Middle frontal gyrus (tissue), 1 donor: ENCODE results near the gene HSD17B14.

Experiments used
- DNase-seq: peaks from one replicate; pipeline ENCODE4 v3.0.0-alpha.2; 2015; ENCODE audit warnings: low spot score; ENCODE audit errors: extremely low spot score

HSD17B14 gene

GRCh38 chr19:48830965-48831364, 5.3 kb downstream of the HSD17B14 start:
- no peak for DNase-seq

DNA sequence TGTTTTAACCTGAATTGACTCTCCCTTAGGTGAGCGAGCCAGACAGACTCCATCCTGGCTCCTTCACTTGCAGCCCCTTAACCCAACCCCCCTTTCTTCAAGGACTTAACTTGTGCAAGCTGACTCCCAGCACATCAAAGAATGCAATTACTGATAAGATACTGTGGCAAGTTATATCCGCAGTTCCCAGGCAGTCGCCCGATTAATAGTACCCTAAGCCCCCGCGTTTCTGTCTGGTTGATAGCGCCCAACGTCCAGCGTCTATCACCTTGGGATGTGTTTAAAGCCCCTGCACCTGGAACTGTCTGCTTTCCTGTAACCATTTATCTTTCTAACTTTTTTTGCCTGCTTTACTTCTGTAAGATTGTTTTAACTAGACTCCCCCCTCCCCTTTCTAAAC, 6.2 kb downstream of the HSD17B14 start:
- DNase-seq = no peak

DNA sequence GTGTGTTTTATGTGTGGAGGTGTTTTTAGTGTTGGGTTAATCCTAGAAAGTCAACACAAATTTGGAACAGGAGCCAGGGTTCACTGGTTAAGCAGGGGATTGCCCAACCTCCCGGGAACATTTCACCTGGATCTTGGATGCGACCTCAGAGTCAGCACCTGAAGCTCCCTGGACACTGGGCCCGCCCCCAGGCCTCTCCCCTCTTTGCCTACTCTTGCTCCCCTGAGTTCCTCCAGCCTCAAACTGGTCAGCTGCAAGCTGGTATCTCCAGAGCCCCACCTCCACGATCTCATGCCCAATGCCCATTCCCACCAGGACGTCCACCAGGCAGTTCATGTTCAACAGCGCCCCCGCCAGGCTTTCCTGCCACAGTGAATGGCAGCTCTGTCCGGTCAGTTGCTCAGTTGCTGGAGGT, 9.7 kb downstream of the HSD17B14 start:
- DNase-seq = no peak

GRCh38 chr19:48822514-48822913, 13.8 kb downstream of the HSD17B14 start:
- no peak for DNase-seq

DNA sequence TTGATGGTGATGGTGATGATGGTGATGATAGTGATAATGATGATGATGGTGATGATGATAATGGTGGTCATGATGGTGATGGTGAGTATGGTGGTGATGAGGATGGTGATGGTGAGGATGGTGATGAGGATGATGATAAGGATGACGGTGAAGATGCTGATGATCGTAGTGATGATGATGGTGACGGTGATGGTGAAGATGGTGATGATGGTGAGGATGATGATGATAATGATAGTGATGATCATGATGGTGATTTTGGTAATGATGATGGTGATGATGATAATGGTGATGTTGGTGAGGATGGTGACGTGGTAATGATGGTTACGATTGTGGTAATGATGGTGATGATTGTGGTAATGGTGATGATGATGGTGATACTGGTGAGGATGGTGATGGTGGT, 14.7 kb downstream of the HSD17B14 start:
- no peak for DNase-seq

DNA sequence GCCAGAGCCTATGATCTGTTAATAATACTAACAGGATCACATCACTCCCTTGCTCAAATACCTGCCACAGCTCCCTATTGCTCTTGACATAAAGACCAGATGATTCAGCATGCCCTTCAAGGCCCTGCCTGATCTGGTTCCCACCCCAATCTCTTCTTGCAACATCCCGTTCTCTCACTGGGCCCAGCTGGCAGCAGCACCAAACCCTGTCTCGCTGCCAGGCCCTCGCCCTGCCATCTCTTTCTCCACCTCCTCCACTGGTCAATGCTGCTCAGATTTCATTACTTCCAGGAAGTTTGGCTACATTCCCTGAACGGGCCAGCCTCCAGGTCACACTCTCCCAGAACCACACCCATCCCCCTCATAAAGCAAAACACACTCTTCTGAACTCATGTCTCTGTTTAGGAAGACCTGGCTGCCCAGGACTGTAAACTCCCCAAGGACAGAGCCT, 16.9 kb downstream of the HSD17B14 start:
- DNase-seq = no peak

DNA sequence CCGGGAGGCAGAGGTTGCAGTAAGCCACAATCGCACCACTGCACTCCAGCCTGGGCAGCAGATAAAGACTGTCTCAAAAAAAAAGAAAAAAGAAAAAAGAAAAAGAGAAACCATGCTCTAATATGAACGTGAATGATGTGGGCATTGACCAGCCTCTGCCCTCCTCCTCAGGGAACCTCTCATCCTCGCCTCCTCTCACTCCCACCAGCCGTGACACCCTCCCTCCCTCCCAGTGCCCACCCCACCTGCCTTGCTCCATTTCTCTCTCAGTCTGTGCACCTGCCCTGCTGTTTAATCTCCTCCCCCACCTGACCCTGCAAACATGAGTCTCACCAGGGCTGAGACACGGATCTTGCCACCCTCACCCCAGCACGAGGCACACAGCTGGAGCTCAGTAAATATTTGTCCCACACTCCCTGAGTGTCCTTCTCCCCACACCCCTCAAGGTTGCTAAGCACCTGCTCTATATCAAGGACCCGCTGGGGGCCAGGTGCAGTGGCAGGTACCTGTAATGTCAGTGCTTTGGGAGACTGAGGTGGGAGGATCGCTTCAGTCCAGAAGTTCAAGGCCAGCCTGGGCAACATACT, 18.0 kb downstream of the HSD17B14 start:
- DNase-seq = no peak

DNA sequence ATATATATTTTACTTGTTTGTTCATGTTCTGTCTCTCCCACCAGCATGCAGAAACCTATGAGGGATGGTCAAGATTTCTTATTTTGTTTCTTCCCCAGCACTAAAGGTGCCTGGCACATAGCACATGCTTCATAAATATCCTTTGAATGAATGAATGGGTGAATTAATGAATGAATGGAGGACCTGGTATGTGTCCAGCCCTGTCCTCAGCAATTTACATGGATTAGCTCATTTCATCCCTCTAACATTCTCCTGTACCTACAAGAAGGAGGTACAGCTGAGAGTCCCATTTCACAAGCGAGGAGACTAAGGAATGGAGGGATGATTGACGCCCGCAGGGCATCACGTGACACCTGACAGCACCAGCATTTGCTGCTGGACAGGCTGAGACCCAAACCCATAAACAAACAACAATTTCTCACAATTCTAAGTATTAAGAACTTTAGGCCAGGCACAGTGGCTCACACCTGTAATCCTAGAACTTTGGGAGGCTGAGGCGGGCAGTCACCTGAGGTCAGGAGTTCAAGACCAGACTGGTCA, 18.6 kb downstream of the HSD17B14 start:
- no peak for DNase-seq

DNA sequence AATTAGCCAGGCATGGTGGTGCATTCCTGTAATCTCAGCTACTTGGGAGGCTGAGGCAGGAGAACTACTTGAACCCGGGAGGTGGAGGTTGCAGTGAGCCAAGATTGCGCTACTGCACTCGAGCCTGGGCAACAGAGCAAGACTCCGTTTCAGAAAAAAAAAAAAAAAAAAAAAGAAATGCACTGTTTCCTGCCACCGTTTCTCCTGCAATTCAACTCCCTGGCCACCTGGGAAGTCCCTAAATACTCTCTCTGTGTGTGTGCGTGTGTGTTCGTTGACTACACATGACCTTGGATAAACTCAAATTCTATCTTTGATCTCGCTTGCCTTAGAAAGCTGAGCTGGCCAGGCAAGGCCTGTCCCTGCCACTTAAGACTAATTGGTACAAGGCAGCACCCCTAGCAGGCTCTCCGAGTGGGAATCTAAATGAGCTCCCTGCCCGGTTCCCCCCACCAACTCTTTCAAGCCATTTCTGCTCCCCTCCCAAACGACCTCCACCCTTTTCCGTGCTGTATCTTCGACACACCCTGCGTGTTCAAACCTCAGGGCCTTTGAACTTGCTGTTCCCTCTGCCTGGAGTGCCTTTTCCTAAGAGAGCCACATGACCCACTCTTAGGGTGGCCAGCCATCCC, 20.3 kb downstream of the HSD17B14 start:
- DNase-seq = no peak

DNA sequence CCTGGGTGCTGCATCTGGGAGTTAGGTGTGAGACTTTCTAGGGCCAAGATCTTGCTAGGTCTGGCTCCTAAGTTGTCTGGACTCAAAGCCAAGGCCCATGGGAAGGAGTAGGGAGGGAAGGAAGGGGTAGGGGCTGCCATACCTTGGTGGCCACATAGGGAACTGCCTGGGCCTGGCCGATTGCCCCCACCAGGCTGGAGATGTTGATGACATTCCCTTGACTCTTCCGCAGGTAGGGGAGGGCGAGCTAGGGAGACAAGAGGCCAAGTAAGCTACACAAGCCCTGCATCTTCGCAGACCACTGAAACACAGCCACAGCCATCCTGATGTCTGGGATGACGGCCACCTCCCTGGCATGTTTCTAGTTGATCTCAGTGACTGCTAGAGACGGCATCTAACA, 21.4 kb downstream of the HSD17B14 start:
- DNase-seq = no peak

- no peak for DNase-seq
Measured at GRCh38 chr19:48813123-48813913, 23.0 kb downstream of the HSD17B14 start.

GRCh38 chr19:48812094-48812929, 24.0 kb downstream of the HSD17B14 start:
- no peak for DNase-seq

DNA sequence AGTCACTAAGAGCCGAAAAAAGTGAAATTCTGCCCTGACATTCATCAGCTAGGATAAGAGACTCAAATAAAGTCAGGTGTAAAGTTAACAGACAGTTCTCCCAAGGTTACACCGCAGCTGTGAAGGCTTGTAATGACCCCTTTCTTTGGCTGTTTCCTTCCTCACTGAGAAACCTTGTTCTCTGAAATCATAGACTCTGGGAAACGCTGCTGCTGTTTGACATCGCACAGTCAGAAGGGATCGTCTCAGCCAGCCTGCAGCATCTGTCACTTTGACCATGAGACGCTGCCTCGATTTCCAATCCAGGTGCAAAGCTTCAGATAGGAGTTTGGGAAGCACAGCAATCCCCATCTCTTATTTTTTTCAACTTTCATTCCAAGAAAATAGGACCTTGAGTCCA, 26.1 kb downstream of the HSD17B14 start:
- DNase-seq = no peak

DNA sequence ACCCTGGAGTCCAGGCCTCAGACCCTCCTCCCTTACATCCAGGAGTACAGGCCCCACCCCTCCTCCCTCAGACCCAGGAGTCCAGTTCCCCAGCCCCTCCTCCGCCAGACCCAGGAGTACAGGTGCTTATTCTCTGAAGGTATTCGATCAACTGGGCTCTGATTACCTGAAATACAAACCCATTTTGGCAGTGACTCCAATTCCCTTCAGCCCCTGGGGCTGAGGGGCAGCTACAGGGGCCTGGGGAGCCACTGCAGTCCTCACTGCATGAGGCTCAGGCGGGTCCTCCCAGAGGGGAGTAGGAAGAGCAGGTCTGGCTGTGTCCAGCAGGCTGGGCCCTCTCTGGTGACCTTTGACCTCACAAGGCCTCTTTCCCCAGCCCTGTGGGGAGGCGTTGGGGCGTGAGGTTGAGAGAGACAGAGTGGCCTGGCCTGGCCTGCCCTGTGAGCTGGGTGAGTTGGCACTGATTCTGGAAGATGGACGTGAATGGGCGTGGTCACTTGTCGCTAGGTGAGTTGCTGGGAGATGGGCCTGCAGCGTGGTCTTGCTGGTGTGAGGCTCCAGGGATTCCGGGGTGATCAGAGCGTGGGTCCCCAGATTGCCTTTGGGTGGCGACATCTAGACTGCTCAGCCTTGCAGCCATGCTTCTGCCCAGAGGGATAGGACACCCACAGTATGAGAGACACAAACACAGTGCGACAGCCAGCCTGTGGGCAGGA, 28.5 kb downstream of the HSD17B14 start:
- no peak for DNase-seq

GRCh38 chr19:48806818-48807589, 29.3 kb downstream of the HSD17B14 start:
- DNase-seq = no peak

DNA sequence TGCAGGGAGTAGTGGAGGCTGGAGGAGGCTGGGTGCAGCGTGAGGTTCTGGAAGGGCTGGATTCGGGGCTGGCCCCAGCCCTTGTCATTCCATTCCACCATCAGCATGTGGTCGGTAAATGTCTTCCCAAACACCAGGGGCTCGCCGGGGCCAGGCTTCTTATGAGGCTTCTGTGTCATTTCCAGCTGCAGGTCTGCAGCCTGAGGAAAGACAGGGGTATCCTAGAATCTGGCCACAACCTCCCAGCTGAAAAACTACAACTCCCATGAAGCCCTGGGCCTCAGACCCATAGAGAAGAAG, 29.8 kb downstream of the HSD17B14 start:
- DNase-seq = peak; percentile 64

GRCh38 chr19:48805452-48805851, 30.8 kb downstream of the HSD17B14 start:
- DNase-seq = no peak

DNA sequence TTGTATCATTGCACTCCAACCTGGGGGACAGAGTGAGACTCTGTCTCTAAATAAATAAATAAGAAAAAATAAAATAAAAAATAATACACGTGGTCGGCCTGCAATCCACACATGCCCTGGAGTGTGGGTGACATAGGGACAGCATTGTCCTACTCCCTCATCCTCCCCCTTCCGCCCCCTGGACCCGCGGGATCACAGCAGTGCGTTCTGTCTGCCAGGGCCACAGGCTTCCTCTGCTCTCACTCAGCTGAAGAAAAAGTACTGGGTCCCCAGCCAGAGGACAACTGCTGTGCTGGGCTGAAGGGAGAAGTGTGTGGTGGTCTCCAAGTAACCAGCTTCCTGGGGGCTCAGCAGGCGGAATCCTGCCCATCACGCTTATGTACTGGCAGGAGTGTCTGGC, 31.8 kb downstream of the HSD17B14 start:
- DNase-seq = no peak

GRCh38 chr19:48802623-48803022, 33.7 kb downstream of the HSD17B14 start:
- DNase-seq = no peak
